HepG2 (cell line): ENCODE results near the gene IQCE. TPM values are rescaled to one million over a fixed set of nuclear protein-coding genes. Genes with fewer than 3 reads are reported as not detected.

Source experiments
- CEBPB ChIP-seq: IDR thresholded peaks from 2 replicates; pipeline ENCODE4 v1.6.1; 2011; ENCODE audit warnings: low read depth, low read length, improper control_type of control experiment, borderline replicate concordance
- ISX ChIP-seq: sonication (generic); formaldehyde crosslinking; conservative IDR thresholded peaks from 2 replicates; pipeline ENCODE4 v1.5.0; 2020; ENCODE audit warnings: missing genetic modification reagents
- NCOA5 ChIP-seq: sonication (generic); formaldehyde crosslinking; IDR thresholded peaks from 2 replicates; pipeline ENCODE4 v1.4.0; 2020; ENCODE audit warnings: missing genetic modification reagents
- NFIB ChIP-seq: sonication (generic); formaldehyde crosslinking; IDR thresholded peaks from 2 replicates; pipeline ENCODE4 v1.9.0; 2021; ENCODE audit warnings: missing genetic modification reagents, mild to moderate bottlenecking, borderline replicate concordance
- POGK ChIP-seq: sonication (generic); formaldehyde crosslinking; conservative IDR thresholded peaks from 2 replicates; pipeline ENCODE4 v1.8.0; 2022; ENCODE audit warnings: mild to moderate bottlenecking, moderate library complexity, missing genetic modification reagents
- RXRB ChIP-seq: IDR thresholded peaks from 2 replicates; pipeline ENCODE4 v1.6.1; 2016; ENCODE audit warnings: borderline replicate concordance, missing genetic modification reagents, missing compliant biosample characterization
- TAF1 ChIP-seq: sonication (generic); formaldehyde crosslinking; IDR thresholded peaks from 2 replicates; pipeline ENCODE4 v1.4.0; 2020; ENCODE audit warnings: missing genetic modification reagents
- ZNF660 ChIP-seq: sonication (generic); formaldehyde crosslinking; IDR thresholded peaks from 2 replicates; pipeline ENCODE4 v1.5.1; 2020; ENCODE audit warnings: mild to moderate bottlenecking, low read depth, missing genetic modification reagents, borderline replicate concordance
- ZNF737 ChIP-seq: sonication (generic); formaldehyde crosslinking; IDR thresholded peaks from 2 replicates; pipeline ENCODE4 v1.5.0; 2020; ENCODE audit warnings: missing genetic modification reagents, mild to moderate bottlenecking, borderline replicate concordance
- ZSCAN5A ChIP-seq: sonication (generic); formaldehyde crosslinking; IDR thresholded peaks from 2 replicates; pipeline ENCODE4 v1.8.0; 2022; ENCODE audit warnings: mild to moderate bottlenecking, missing genetic modification reagents, borderline replicate concordance
- polyA plus RNA-seq, 8 experiments: library from polyadenylated mRNA; depleted of rRNA in 3 of 8; stranded (reverse) in 7 of 8; unstranded in 1 of 8; fragments of >200 nt; fragmentation: Illumina TruSeq in 4 of 8; extraction: Trizol in 4 of 8; gene quantifications; 2 replicates each; pipeline versions ENCODE4 v1.2.1 to v1.2.3, GENCODE V29; 2011 to 2016; ENCODE audit warnings: low read depth in 4 of 8, missing spikeins in 1 of 8, mixed read lengths in 1 of 8; ENCODE audit not compliant: insufficient read depth in 1 of 8
- total RNA-seq, 5 experiments: library from RNA; depleted of rRNA; stranded (reverse); fragments of >200 nt; fragmentation: Illumina TruSeq; extraction: Trizol; gene quantifications; 2 replicates each; pipeline ENCODE4 v1.2.3, GENCODE V29; 2016; ENCODE audit warnings: low read depth in 1 of 5
- TF ChIP-seq, protein P1 (sequence below): sonication (generic); formaldehyde crosslinking; IDR thresholded peaks from 2 replicates; pipeline ENCODE4 v1.4.0; 2020; ENCODE audit warnings: missing genetic modification reagents
- TF ChIP-seq, protein P2 (sequence below), 2 experiments: sonication (generic) in 1 of 2; formaldehyde crosslinking in 1 of 2; IDR thresholded peaks; 2 replicates each; pipeline versions ENCODE4 v1.5.1 to v1.6.1; 2011 to 2020; ENCODE audit warnings: borderline replicate concordance in 1 of 2, low read depth in 1 of 2, low read length in 1 of 2, mild to moderate bottlenecking in 1 of 2, missing genetic modification reagents in 1 of 2, moderate library complexity in 1 of 2
- TF ChIP-seq, protein P3 (sequence below): sonication (generic); formaldehyde crosslinking; IDR thresholded peaks from 2 replicates; pipeline ENCODE4 v1.5.0; 2020; ENCODE audit warnings: missing genetic modification reagents

IQCE gene
- total and polyA plus RNA-seq, 2 of the 13 experiments (the other 11 are each of a cell fraction or from before 2014, with no cell fraction given) = 1.5 to 2.5 TPM

- TF ChIP-seq, protein P1, sequence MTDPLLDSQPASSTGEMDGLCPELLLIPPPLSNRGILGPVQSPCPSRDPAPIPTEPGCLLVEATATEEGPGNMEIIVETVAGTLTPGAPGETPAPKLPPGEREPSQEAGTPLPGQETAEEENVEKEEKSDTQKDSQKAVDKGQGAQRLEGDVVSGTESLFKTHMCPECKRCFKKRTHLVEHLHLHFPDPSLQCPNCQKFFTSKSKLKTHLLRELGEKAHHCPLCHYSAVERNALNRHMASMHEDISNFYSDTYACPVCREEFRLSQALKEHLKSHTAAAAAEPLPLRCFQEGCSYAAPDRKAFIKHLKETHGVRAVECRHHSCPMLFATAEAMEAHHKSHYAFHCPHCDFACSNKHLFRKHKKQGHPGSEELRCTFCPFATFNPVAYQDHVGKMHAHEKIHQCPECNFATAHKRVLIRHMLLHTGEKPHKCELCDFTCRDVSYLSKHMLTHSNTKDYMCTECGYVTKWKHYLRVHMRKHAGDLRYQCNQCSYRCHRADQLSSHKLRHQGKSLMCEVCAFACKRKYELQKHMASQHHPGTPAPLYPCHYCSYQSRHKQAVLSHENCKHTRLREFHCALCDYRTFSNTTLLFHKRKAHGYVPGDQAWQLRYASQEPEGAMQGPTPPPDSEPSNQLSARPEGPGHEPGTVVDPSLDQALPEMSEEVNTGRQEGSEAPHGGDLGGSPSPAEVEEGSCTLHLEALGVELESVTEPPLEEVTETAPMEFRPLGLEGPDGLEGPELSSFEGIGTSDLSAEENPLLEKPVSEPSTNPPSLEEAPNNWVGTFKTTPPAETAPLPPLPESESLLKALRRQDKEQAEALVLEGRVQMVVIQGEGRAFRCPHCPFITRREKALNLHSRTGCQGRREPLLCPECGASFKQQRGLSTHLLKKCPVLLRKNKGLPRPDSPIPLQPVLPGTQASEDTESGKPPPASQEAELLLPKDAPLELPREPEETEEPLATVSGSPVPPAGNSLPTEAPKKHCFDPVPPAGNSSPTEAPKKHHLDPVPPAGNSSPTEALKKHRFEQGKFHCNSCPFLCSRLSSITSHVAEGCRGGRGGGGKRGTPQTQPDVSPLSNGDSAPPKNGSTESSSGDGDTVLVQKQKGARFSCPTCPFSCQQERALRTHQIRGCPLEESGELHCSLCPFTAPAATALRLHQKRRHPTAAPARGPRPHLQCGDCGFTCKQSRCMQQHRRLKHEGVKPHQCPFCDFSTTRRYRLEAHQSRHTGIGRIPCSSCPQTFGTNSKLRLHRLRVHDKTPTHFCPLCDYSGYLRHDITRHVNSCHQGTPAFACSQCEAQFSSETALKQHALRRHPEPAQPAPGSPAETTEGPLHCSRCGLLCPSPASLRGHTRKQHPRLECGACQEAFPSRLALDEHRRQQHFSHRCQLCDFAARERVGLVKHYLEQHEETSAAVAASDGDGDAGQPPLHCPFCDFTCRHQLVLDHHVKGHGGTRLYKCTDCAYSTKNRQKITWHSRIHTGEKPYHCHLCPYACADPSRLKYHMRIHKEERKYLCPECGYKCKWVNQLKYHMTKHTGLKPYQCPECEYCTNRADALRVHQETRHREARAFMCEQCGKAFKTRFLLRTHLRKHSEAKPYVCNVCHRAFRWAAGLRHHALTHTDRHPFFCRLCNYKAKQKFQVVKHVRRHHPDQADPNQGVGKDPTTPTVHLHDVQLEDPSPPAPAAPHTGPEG = no peak
- peak; percentile 32; the same call in 1 of the 2 replicates for TF ChIP-seq TAF1
- TF ChIP-seq ZNF660 = no peak
- no peak for TF ChIP-seq NFIB
- TF ChIP-seq CEBPB = no peak
- TF ChIP-seq, protein P2, sequence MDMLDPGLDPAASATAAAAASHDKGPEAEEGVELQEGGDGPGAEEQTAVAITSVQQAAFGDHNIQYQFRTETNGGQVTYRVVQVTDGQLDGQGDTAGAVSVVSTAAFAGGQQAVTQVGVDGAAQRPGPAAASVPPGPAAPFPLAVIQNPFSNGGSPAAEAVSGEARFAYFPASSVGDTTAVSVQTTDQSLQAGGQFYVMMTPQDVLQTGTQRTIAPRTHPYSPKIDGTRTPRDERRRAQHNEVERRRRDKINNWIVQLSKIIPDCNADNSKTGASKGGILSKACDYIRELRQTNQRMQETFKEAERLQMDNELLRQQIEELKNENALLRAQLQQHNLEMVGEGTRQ (IDR thresholded peaks at IDR 0.05; ENCODE audit: low read depth, low read length) = no peak
- TF ChIP-seq, protein P2 (CRISPR knock-in tag; IDR thresholded peaks at IDR 0.05; ENCODE audit: borderline replicate concordance) = no peak
- TF ChIP-seq POGK = no peak
- TF ChIP-seq NCOA5 = no peak
- TF ChIP-seq, protein P3, sequence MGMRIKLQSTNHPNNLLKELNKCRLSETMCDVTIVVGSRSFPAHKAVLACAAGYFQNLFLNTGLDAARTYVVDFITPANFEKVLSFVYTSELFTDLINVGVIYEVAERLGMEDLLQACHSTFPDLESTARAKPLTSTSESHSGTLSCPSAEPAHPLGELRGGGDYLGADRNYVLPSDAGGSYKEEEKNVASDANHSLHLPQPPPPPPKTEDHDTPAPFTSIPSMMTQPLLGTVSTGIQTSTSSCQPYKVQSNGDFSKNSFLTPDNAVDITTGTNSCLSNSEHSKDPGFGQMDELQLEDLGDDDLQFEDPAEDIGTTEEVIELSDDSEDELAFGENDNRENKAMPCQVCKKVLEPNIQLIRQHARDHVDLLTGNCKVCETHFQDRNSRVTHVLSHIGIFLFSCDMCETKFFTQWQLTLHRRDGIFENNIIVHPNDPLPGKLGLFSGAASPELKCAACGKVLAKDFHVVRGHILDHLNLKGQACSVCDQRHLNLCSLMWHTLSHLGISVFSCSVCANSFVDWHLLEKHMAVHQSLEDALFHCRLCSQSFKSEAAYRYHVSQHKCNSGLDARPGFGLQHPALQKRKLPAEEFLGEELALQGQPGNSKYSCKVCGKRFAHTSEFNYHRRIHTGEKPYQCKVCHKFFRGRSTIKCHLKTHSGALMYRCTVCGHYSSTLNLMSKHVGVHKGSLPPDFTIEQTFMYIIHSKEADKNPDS = no peak
- peak; percentile 48; the same call in 1 of the 2 replicates for TF ChIP-seq RXRB (CRISPR knock-in tag)
- TF ChIP-seq ZSCAN5A (CRISPR knock-in tag) = no peak
- TF ChIP-seq ISX (CRISPR knock-in tag) = no peak
- TF ChIP-seq ZNF737 (CRISPR knock-in tag) = no peak
Measured at GRCh38 chr7:2629746-2630681, 71.2 kb downstream of the IQCE start (continued).
